MCF 10A (cell line): ENCODE results near the gene PTGIS. TPM values are rescaled to one million over a fixed set of nuclear protein-coding genes. Genes with fewer than 3 reads are reported as not detected.

Experiments
- BruUV-seq: library from RNA; stranded (reverse); fragments of 400-500 nt; replicated peaks from 2 replicates; lab custom pipeline; 2021; lab: Mats Ljungman, UMichigan
- CTCF ChIA-PET: fragments of 300-600 bp; sonication (Branson Sonifier 250); formaldehyde crosslinking; extraction: SDS; loops from one replicate; lab custom pipeline; 2021; ENCODE audit warnings: antibody characterized with exemption, inconsistent platforms; lab: Yijun Ruan, JAX
- POLR2A ChIA-PET: fragments of 300-600, 350-650 bp; sonication (Branson Sonifier 250); formaldehyde crosslinking; extraction: SDS; loops from one replicate; lab custom pipeline; 2020; ENCODE audit warnings: antibody characterized with exemption, inconsistent platforms; lab: Yijun Ruan, JAX
- DNase-seq: peaks from one replicate; pipeline ENCODE4 v3.0.0-alpha.2; 2018; ENCODE audit not compliant: unreplicated experiment
- H3K27ac Mint-ChIP-seq: one replicate; pipeline ENCODE4 v1.8.0; 2022; ENCODE audit warnings: mild to moderate bottlenecking, low read depth, mixed read lengths; ENCODE audit not compliant: unreplicated experiment
- H3K27me3 Mint-ChIP-seq: one replicate; pipeline ENCODE4 v1.8.0; 2022; ENCODE audit warnings: mixed read lengths; ENCODE audit not compliant: insufficient read depth, unreplicated experiment
- H3K36me3 Mint-ChIP-seq: one replicate; pipeline ENCODE4 v1.8.0; 2022; ENCODE audit warnings: mild to moderate bottlenecking, moderate library complexity, mixed read lengths; ENCODE audit not compliant: insufficient read depth, unreplicated experiment
- H3K4me1 Mint-ChIP-seq: one replicate; pipeline ENCODE4 v1.8.0; 2022; ENCODE audit warnings: mixed read lengths; ENCODE audit not compliant: insufficient read depth, unreplicated experiment
- H3K4me3 Mint-ChIP-seq: one replicate; pipeline ENCODE4 v1.8.0; 2022; ENCODE audit warnings: mild to moderate bottlenecking, moderate library complexity, mixed read lengths; ENCODE audit not compliant: unreplicated experiment
- H3K9me3 Mint-ChIP-seq: one replicate; pipeline ENCODE4 v1.8.0; 2022; ENCODE audit warnings: mixed read lengths; ENCODE audit not compliant: unreplicated experiment
- intact Hi-C: fragments of 100-400 bp; cut with micrococcal nuclease; formaldehyde crosslinking; loops from 2 replicates; pipeline ENCODE4 v1.14.1; 2022
- total RNA-seq: library from RNA; stranded (reverse); gene quantifications from 2 replicates; pipeline ENCODE4 v1.2.3, GENCODE V29; 2022
- TF ChIP-seq, protein P1 (sequence below): fragments of 200-600 bp; IDR thresholded peaks from one replicate; pipeline ENCODE4 v1.8.0; 2022; ENCODE audit warnings: antibody characterized with exemption, mild to moderate bottlenecking; ENCODE audit not compliant: unreplicated experiment

Gene PTGIS
- total RNA-seq, 1 experiment from 2014 or later, result not detected

DNA sequence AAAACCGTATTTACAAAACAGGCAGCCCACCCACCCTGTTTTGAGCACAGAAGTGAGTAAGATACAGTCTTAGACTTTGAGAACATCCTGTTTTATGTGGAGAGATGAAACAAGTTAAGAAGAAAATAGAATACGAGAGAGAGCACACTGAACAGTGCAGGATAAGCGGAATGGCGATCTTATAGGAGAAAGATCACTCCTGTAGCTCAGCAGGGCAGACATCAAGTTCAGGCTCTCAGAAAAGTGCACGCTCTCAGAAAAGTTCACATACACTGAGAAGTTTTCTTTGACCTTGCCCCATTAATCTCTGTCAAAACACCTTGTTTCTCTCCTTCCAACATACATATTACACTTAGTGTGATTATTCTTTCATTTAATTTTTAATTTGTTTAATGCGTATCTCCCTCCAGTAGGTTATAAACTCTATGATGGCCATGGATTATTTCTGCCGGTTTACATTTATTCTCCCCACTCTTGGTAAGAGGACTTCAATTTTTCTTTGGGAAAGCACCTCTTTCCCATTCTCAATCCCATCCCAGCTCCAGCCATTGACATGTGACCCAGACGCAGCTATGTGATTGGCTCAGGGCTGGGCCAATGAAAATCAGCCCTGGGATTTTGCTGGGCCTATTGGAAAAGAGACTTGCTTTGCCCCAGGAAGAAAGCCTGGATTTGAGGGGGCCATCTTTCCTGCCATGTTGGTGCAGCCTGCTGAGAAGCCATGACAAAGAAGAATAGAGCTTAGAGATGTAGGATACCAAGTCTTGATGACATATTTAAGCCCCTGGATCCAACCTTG lies 101.6 kb downstream of the PTGIS start:
- H3K27me3 Mint-ChIP-seq, result no peaks in the 10 kb centered on the region
- no TSS peak for BruUV-seq
- CTCF ChIA-PET, result interaction anchor here (0.6 to 1.5 kb wide), 4 partner anchors 16 to 132 kb away, joined by 3 to 4 read pairs (median 4); partner anchors contain the start of gene KCNB1

DNA sequence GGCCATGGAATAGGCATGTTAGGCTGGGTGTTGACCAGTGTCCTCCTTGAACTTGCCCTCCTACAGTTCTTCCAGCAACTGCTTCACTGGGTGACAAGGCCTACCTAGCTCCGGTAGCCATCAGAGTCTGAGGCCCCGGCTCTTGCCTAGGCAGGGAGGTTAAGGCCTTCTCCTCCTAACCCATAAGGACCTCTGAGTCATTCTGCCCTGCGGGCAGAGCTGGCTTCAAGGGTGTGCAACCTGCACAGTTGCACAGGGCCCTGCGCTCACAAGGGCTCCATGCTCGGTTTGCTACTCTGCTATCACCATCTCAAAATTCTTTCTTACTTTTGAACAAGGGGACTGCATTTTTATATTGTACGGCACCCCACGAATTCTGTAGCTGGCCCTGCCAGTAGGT lies 103.4 kb downstream of the PTGIS start:
- H3K27me3 Mint-ChIP-seq, result no peaks in the 10 kb centered on the region
- intact Hi-C loops, result loop anchor here (5.0 kb wide), 2 partner anchors 37 to 82 kb away; no protein-coding TSS in a partner anchor
- BruUV-seq, result no TSS peak
- peaks cover 25% of the 10 kb centered on the region for H3K4me1 Mint-ChIP-seq
- H3K9me3 Mint-ChIP-seq, result no peaks in the 10 kb centered on the region
- H3K27ac Mint-ChIP-seq, result no peak overlapping the region
- H3K4me3 Mint-ChIP-seq, result no peak overlapping the region
- DNase-seq, result no peak
- CTCF ChIA-PET, result interaction anchor here (0.7 to 1.4 kb wide), 3 partner anchors 19 to 144 kb away, joined by 3 to 5 read pairs (median 4); no protein-coding TSS in a partner anchor
- peaks cover 7% of the 10 kb centered on the region for H3K36me3 Mint-ChIP-seq
- TF ChIP-seq, protein P1, sequence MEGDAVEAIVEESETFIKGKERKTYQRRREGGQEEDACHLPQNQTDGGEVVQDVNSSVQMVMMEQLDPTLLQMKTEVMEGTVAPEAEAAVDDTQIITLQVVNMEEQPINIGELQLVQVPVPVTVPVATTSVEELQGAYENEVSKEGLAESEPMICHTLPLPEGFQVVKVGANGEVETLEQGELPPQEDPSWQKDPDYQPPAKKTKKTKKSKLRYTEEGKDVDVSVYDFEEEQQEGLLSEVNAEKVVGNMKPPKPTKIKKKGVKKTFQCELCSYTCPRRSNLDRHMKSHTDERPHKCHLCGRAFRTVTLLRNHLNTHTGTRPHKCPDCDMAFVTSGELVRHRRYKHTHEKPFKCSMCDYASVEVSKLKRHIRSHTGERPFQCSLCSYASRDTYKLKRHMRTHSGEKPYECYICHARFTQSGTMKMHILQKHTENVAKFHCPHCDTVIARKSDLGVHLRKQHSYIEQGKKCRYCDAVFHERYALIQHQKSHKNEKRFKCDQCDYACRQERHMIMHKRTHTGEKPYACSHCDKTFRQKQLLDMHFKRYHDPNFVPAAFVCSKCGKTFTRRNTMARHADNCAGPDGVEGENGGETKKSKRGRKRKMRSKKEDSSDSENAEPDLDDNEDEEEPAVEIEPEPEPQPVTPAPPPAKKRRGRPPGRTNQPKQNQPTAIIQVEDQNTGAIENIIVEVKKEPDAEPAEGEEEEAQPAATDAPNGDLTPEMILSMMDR, result no peak
- POLR2A ChIA-PET, result no interaction called here

More for the DNA sequence above, 101.6 kb downstream of the PTGIS start:
- TF ChIP-seq, protein P1, result no peak
- Mint-ChIP-seq H3K9me3 (no peaks in the 10 kb centered on the region), H3K4me3 (no peak overlapping the region), H3K27ac (no peak overlapping the region), H3K36me3 (peaks cover 12% of the 10 kb centered on the region), H3K4me1 (peaks cover 15% of the 10 kb centered on the region)
- intact Hi-C loops, result no loop called here
- POLR2A ChIA-PET, result interaction anchor here (0.6 kb wide), 1 partner anchor 47 kb away, joined by 4 read pairs; no protein-coding TSS in a partner anchor
- DNase-seq, result no peak

DNA sequence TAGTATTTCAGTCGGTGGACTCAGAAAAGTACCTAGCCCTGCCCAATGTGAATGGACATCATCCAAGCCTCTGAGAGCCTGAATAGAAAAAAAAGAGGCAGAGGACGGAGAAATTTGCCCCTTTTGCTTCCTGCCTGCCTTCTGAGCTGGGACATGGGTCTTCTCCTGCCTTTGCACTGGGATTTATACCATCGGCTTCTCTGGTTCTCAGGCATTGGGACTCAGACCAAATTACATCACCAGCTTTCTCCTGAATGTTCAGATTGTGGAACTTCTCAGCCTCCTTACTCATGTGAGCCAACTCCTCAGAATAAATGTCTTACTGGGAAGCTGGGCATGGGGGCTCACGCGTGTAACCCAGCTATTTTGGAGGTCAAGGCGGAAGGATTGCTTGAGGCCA lies 105.3 kb downstream of the PTGIS start:
- no peaks in the 10 kb centered on the region for H3K27me3 Mint-ChIP-seq
- ChIA-PET POLR2A (interaction anchor here (1.7 kb wide), 1 partner anchor 42 kb away, joined by 5 read pairs; no protein-coding TSS in a partner anchor), CTCF (interaction anchor here (0.5 to 1.1 kb wide), 4 partner anchors 12 to 79 kb away, joined by 3 to 4 read pairs (median 3); no protein-coding TSS in a partner anchor)
- DNase-seq, result no peak
- no peak overlapping the region for H3K4me3 Mint-ChIP-seq
- TF ChIP-seq, protein P1, result no peak
- H3K27ac Mint-ChIP-seq, result no peak overlapping the region
- H3K36me3 Mint-ChIP-seq, result peaks cover 7% of the 10 kb centered on the region
- no peaks in the 10 kb centered on the region for H3K9me3 Mint-ChIP-seq
- peaks cover 34% of the 10 kb centered on the region for H3K4me1 Mint-ChIP-seq
- no TSS peak for BruUV-seq
- intact Hi-C loops, result loop anchor here (5.0 kb wide), 2 partner anchors 35 to 80 kb away; no protein-coding TSS in a partner anchor
